HG03342 (cell line): ENCODE measurements around the gene KDM4D.
"Not testable (repeated sequence)": the region's sequence is repeated elsewhere in the genome, so short reads cannot be mapped to it uniquely, and the experiment has no call there.

Source experiments
- ATAC-seq: cut with Tn5 transposase; IDR thresholded peaks from one replicate; pipeline ENCODE4 v1.9.1; 2021; ENCODE audit warnings: mild to moderate bottlenecking, moderate library complexity; ENCODE audit not compliant: unreplicated experiment

KDM4D gene

GRCh38 chr11:94956963-94957362 lies 16.5 kb upstream of the KDM4D start:
- no peak for ATAC-seq

- ATAC-seq, result no peak
Measured at GRCh38 chr11:94958121-94958696, 15.3 kb upstream of the KDM4D start.

GRCh38 chr11:94959179-94959578 lies 14.3 kb upstream of the KDM4D start:
- no peak for ATAC-seq

- no peak for ATAC-seq
Measured at GRCh38 chr11:94960488-94960887, 13.0 kb upstream of the KDM4D start.

GRCh38 chr11:94961255-94961654 lies 12.3 kb upstream of the KDM4D start:
- no peak for ATAC-seq

DNA sequence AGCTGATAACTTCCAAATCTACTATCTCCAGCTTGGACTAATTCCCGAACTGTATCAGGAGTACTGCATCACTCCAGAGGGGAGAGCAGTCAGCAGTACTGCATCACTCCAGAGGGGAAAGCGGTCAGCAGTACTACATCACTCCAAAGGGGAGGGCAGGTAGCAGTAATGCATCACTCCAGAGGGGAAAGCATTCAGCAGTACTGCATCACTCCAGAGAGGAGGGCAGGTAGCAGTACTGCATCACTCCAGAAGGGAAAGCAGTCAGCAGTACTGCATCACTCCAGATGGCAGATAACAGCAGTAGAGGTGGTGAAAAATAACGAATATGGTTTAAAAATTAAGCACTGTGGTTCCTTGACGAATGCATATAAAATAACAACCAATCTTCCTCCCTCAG lies 8.6 kb upstream of the KDM4D start:
- no peak for ATAC-seq

DNA sequence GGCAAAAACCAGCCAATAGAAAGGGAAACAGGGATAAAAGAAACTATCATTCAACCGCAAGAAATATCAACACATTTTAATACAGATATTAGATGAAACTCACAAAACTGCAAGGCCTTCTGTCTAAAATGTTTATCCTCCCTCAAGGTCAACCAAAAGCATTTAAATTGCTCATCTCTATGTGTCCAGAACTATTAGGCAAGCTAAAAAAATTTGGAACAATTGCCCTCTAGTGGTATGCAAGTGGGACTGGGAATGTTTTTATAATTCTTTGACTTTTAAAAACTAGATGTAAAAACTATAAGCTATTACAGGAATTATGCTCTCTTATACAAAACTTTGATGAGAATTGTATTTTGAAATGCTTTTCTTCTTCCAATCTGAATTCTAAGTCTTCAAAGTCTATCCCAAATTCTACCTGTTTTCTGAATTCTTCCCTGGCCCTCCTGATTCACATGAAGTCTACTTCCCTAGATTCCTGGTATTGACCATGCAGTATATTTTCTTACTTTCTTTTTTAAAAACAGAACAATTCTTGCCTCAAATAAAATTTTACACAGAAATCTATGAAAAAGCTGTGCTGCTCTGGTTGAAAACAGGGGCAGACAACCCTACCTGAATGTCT lies 5.1 kb upstream of the KDM4D start:
- no peak for ATAC-seq

DNA sequence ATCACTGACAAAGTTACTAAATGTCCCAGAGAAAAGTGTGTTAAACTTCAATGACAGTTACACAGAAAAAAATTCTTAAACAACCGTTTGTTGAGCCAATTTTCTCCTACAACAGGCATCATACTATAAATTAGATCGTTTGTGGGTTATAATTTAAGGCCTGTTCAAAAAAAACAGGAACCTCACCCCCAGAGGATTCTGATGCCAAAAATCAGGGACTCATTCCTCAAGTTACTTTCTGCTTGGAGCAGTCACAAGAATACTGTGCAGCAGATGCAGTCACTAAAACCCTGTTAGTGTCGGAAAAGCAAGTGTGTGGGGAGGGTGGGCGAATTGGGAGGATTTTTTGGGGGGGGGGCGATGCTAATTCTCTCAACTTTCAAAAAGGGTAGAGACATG lies 810 bp upstream of the KDM4D start:
- no peak for ATAC-seq

DNA sequence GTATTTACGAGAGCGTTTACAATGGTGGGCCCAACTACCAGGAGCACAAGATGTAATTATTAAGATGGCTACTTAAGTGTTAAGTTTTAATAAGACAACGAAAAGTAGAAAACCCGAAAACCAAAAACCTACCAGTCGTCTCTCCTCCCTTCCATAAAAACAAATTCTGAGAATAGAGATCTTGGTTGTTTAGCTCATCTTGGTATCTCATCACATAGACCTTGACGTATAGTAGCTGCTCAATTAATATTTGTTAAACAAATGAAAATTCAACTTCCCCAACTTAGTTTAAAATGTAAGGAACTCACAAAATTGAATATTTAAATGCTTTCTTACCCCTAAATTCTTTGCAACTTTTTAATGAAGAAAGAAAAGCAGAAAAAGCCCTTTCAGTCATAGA lies 669 bp downstream of the KDM4D start:
- no peak for ATAC-seq

- ATAC-seq, result no peak
Measured at GRCh38 chr11:94975599-94975998, 2.1 kb downstream of the KDM4D start.

GRCh38 chr11:94987378-94987777 lies 13.9 kb downstream of the KDM4D start:
- no peak for ATAC-seq

DNA sequence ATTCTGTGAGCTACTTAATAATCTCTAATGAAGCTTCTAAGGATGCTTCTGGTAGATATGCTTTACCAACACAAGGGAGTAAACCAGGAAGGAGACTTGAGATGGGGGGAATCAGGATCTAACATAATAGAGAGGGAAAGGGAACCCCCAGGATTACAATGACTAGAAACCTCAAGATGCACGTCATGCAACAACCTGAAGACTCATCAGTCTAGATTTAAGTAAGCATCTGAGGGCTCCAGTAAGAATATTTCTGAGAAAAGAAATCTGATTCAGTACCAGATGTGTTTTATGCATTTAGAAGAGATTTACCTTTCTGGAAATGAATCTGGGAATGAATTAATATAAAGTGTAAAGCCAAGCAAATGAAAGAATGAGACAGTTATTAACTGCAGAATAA lies 15.2 kb downstream of the KDM4D start:
- ATAC-seq, result no peak

DNA sequence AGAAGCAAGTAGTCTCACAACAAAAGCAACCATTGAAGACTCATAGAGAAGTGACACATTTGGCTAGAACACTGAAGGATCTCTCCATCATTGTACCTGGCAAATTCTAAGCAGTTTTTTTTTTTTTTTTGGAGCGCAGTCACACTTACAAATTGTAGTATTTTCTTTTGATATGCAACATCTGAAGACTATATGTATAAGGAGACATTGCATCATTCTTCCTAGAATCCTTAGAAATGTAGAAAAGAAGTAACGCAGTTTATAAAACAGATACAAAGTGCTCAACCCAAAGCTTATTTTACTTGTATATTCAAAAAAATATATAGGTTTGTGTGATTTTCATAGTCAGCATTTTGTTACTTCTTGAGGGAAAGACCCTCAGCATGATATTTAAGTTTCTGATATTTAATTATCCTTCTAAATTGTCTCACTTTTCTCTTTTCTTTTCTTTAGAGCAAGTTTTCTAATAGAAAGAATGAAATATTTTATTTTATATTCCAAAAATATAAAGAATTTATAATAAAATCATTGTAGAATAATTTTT lies 20.0 kb downstream of the KDM4D start:
- no peak for ATAC-seq

DNA sequence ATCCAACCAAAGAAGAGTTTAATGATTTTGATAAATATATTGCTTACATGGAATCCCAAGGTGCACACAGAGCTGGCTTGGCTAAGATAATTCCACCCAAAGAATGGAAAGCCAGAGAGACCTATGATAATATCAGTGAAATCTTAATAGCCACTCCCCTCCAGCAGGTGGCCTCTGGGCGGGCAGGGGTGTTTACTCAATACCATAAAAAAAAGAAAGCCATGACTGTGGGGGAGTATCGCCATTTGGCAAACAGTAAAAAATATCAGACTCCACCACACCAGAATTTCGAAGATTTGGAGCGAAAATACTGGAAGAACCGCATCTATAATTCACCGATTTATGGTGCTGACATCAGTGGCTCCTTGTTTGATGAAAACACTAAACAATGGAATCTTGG lies 23.9 kb downstream of the KDM4D start:
- ATAC-seq, result no peak

GRCh38 chr11:94998285-94998684 lies 24.8 kb downstream of the KDM4D start:
- no peak for ATAC-seq

DNA sequence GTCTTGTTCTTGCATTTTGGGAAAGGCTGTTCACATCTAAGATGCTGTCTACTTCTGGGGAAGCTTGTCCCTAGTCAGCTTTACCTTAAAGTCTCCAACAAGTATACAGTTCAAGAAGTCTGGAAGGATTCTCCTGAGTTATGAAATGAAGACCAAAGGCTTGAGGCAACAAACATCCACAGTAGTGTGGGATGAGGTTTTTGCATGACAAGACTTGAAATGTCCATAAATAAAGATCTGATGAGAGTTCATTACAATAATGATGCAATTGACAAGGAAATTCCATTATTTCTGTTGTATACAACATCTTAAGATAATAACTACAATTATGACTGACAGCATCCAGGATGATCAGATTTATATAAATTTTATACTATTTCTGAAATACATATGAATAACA lies 30.2 kb downstream of the KDM4D start:
- ATAC-seq, result no peak

GRCh38 chr11:95005642-95006041 lies 32.1 kb downstream of the KDM4D start:
- no peak for ATAC-seq

- no peak for ATAC-seq
Measured at GRCh38 chr11:95011376-95011775, 37.9 kb downstream of the KDM4D start.

- no peak for ATAC-seq
Measured at GRCh38 chr11:95014184-95014821, 40.8 kb downstream of the KDM4D start.

DNA sequence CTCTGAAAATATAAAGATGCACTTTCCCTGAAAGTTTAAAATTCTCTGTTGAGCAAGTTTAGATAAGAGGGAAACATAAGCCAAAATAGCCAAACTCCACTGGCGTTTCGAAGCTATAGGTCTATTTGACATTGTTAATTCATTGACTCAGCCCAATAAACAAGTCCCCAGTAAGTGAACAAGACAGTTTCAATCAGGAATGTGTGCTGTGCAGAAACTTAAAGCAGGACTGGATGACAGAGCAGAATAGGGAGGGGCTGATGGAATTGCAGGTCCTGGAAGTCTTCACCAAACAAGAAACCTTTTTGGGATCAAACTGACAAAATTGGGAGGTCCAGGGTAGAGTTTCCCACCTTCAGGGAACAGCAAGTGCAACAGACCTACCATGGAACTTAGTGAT lies 42.6 kb downstream of the KDM4D start:
- no peak for ATAC-seq

GRCh38 chr11:95021468-95021867 lies 48.0 kb downstream of the KDM4D start:
- not testable (repeated sequence) for ATAC-seq

DNA sequence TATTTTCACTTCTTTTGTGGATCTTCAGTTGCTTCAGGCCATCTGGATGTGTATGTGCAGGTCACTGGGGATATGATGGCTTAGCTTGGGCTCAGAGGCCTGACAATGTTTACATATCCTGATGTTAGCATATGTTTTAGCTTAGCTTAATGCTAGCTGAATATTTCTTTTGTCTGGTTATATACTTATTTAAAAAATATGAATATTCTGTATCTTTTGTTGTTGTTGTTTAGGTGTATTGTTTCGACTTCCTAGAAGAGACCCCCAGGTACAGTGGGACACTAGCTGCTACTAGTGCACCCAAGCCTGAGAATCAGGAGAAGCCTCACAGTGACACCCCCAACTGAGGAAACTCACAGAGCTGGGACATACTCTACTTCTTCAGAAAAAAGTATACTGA lies 51.4 kb downstream of the KDM4D start, which contains the start of gene KDM4E:
KDM4E (plus strand) TSS at position 301 of the 400 bp plus-strand sequence. CDS start 300 bp downstream, outside the sequence.
- ATAC-seq, result no peak
